Measurements from ENCODE around the gene PTOV1.

The PTOV1 gene

GRCh38 chr19:49872245-49873128 lies 21.5 kb downstream of the PTOV1 start:
- DNase-seq = no peak

- DNase-seq = no peak
Measured at GRCh38 chr19:49873129-49873521, 22.2 kb downstream of the PTOV1 start.

GRCh38 chr19:49873834-49874233 lies 22.9 kb downstream of the PTOV1 start:
- DNase-seq = no peak

GRCh38 chr19:49874503-49875157 lies 23.7 kb downstream of the PTOV1 start:
- no peak for DNase-seq

- DNase-seq = no peak
Measured at GRCh38 chr19:49875177-49875576, 24.2 kb downstream of the PTOV1 start.

- peak; percentile 78 for DNase-seq
Measured at GRCh38 chr19:49875857-49876421, 25.0 kb downstream of the PTOV1 start.

- no peak for DNase-seq
Measured at GRCh38 chr19:49876422-49877019, 25.6 kb downstream of the PTOV1 start.

- DNase-seq = peak; percentile 100
Measured at GRCh38 chr19:49877020-49877878, 26.3 kb downstream of the PTOV1 start, which contains the start of the genes AKT1S1 and TBC1D17. Gene AKT1S1 (minus strand): TSS chr19:49877355. CDS start chr19:49873295, 4,060 bp downstream. Gene TBC1D17 (plus strand): TSS chr19:49877702. CDS start chr19:49877724, 22 bp downstream.

- DNase-seq = no peak
Measured at GRCh38 chr19:49877879-49878743, 27.2 kb downstream of the PTOV1 start.

- no peak for DNase-seq
Measured at GRCh38 chr19:49878744-49879070, 27.7 kb downstream of the PTOV1 start.

GRCh38 chr19:49879243-49879963 lies 28.4 kb downstream of the PTOV1 start:
- DNase-seq = no peak

- DNase-seq = no peak
Measured at GRCh38 chr19:49880162-49880869, 29.4 kb downstream of the PTOV1 start.

- no peak for DNase-seq
Measured at GRCh38 chr19:49881186-49881585, 30.2 kb downstream of the PTOV1 start.

GRCh38 chr19:49881672-49882394 lies 30.9 kb downstream of the PTOV1 start:
- DNase-seq = no peak

GRCh38 chr19:49882643-49883042 lies 31.7 kb downstream of the PTOV1 start:
- no peak for DNase-seq

GRCh38 chr19:49883094-49883493 lies 32.1 kb downstream of the PTOV1 start:
- no peak for DNase-seq

- no peak for DNase-seq
Measured at GRCh38 chr19:49884109-49884508, 33.1 kb downstream of the PTOV1 start.

GRCh38 chr19:49884760-49885159 lies 33.8 kb downstream of the PTOV1 start:
- no peak for DNase-seq
